Liver (tissue), 9 donors: ENCODE measurements around the gene TPD52L2. TPM values are rescaled to one million over a fixed set of nuclear protein-coding genes. Genes with fewer than 3 reads are reported as not detected.
"Not testable (repeated sequence)": the region's sequence is repeated elsewhere in the genome, so short reads cannot be mapped to it uniquely, and the experiment has no call there.

Source experiments
- DNase-seq: peaks from one replicate; pipeline ENCODE4 v3.0.0-alpha.2; 2017; ENCODE audit warnings: low spot score
- H3K27ac ChIP-seq, 2 donors: one replicate each; pipeline ENCODE4 v1.7.0; 2013; ENCODE audit warnings: inconsistent platforms in 2 of 2, low read length in 2 of 2, control low read depth in 1 of 2, low read depth in 1 of 2, mild to moderate bottlenecking in 1 of 2
- H3K27me3 ChIP-seq, 4 donors: one replicate each; pipeline versions ENCODE4 v1.6.1 to v1.7.0; 2013; ENCODE audit warnings: low read length in 3 of 4, inconsistent platforms in 1 of 4, mild to moderate bottlenecking in 1 of 4, moderate library complexity in 1 of 4; ENCODE audit not compliant: control insufficient read depth in 4 of 4, insufficient read depth in 4 of 4
- H3K36me3 ChIP-seq, 4 donors: one replicate each; pipeline versions ENCODE4 v1.6.1 to v1.7.0; 2013; ENCODE audit warnings: low read length in 3 of 4, mild to moderate bottlenecking in 3 of 4, low read depth in 1 of 4, moderate library complexity in 1 of 4; ENCODE audit not compliant: control insufficient read depth in 4 of 4, insufficient read depth in 3 of 4
- H3K4me1 ChIP-seq, 4 donors: one replicate each; pipeline versions ENCODE4 v1.6.1 to v1.7.0; 2013; ENCODE audit warnings: low read length in 3 of 4, mild to moderate bottlenecking in 3 of 4, moderate library complexity in 1 of 4; ENCODE audit not compliant: control insufficient read depth in 4 of 4, insufficient read depth in 4 of 4
- H3K4me3 ChIP-seq, 3 donors: one replicate each; pipeline versions ENCODE4 v1.6.1 to v1.7.0; 2013; ENCODE audit warnings: low read length in 3 of 3, control low read depth in 1 of 3, low read depth in 1 of 3, mild to moderate bottlenecking in 1 of 3
- H3K9ac ChIP-seq, 2 donors: one replicate each; pipeline ENCODE4 v1.7.0; 2013; ENCODE audit warnings: low read length in 2 of 2, mild to moderate bottlenecking in 2 of 2, moderate library complexity in 2 of 2, control low read depth in 1 of 2, low read depth in 1 of 2
- H3K9me3 ChIP-seq, 4 donors: one replicate each; pipeline versions ENCODE4 v1.6.1 to v1.7.0; 2013; ENCODE audit warnings: low read length in 3 of 4; ENCODE audit not compliant: control insufficient read depth in 4 of 4
- CTCF ChIP-seq: fragments of 150-350 bp; IDR thresholded peaks from 2 replicates; pipeline ENCODE4 v1.5.1; 2017; ENCODE audit warnings: improper control_type of control experiment, low read depth, low read length; ENCODE audit not compliant: missing input control
- EGR1 ChIP-seq, 2 donors: IDR thresholded peaks; 2 replicates each; pipeline ENCODE4 v1.6.1; 2016 to 2018; ENCODE audit warnings: antibody characterized with exemption in 2 of 2, low read depth in 2 of 2
- FOXA1 ChIP-seq: IDR thresholded peaks from 2 replicates; pipeline ENCODE4 v1.6.1; 2016; ENCODE audit warnings: antibody characterized with exemption
- GABPA ChIP-seq, 2 donors: IDR thresholded peaks in 1 of 2; conservative IDR thresholded peaks in 1 of 2; 2 replicates each; pipeline ENCODE4 v1.6.1; 2016; ENCODE audit warnings: antibody characterized with exemption in 2 of 2, mild to moderate bottlenecking in 1 of 2, moderate library complexity in 1 of 2
- HNF4A ChIP-seq, 2 donors: conservative IDR thresholded peaks; 2 replicates each; pipeline ENCODE4 v1.6.1; 2016; ENCODE audit warnings: antibody characterized with exemption in 2 of 2, mild to moderate bottlenecking in 2 of 2
- HNF4G ChIP-seq: IDR thresholded peaks from 2 replicates; pipeline ENCODE4 v1.6.1; 2016; ENCODE audit warnings: antibody characterized with exemption
- JUND ChIP-seq, 2 donors: IDR thresholded peaks; 2 replicates each; pipeline ENCODE4 v1.6.1; 2016; ENCODE audit warnings: antibody characterized with exemption in 2 of 2
- NR2F2 ChIP-seq: IDR thresholded peaks from 2 replicates; pipeline ENCODE4 v1.6.1; 2016; ENCODE audit warnings: antibody characterized with exemption
- SP1 ChIP-seq: IDR thresholded peaks from 2 replicates; pipeline ENCODE4 v1.6.1; 2018; ENCODE audit warnings: antibody characterized with exemption, mild to moderate bottlenecking
- TAF1 ChIP-seq: conservative IDR thresholded peaks from 2 replicates; pipeline ENCODE4 v1.6.1; 2016; ENCODE audit warnings: antibody characterized with exemption, mild to moderate bottlenecking
- YY1 ChIP-seq: IDR thresholded peaks from 2 replicates; pipeline ENCODE4 v1.6.1; 2016; ENCODE audit warnings: antibody characterized with exemption, mild to moderate bottlenecking
- ZBTB33 ChIP-seq: IDR thresholded peaks from 2 replicates; pipeline ENCODE4 v1.6.1; 2016; ENCODE audit warnings: antibody characterized with exemption
- WGBS: extraction: QIAGEN DNeasy Blood & Tissue Kit; methylation state at CpG from one replicate; pipeline ENCODE4 v1.1.7; 2013; 5-methylcytosine and 5-hydroxymethylcytosine counted together
- polyA plus RNA-seq, 2 donors: library from polyadenylated mRNA; stranded (reverse) in 1 of 2; unstranded in 1 of 2; fragments of 200-250 nt in 1 of 2; fragments of >200 nt in 1 of 2; fragmentation: Nextera tagmentation in 1 of 2; extraction: Ambion mirVana in 1 of 2; gene quantifications; one replicate each; pipeline versions ENCODE4 v1.2.1 to v1.2.3, GENCODE V29; 2013 to 2015
- total RNA-seq, 2 donors: library from RNA; depleted of rRNA; stranded (reverse); fragments of >200 nt; gene quantifications; one replicate each; pipeline ENCODE4 v1.2.3, GENCODE V29; 2014
- TF ChIP-seq, protein P1 (sequence below): IDR thresholded peaks from 2 replicates; pipeline ENCODE4 v1.6.1; 2016; ENCODE audit warnings: antibody characterized with exemption
- TF ChIP-seq, protein P2 (sequence below): IDR thresholded peaks from 2 replicates; pipeline ENCODE4 v1.6.1; 2016; ENCODE audit warnings: antibody characterized with exemption, mild to moderate bottlenecking
- donor health status: healthy.
- donor health status: healthy.
- donor health status: healthy.
- donor health status: healthy.
- donor health status: healthy.

TPD52L2 gene
- total and polyA plus RNA-seq, 4 donors = 12.3 to 33.0 (median 28.2) TPM

DNA sequence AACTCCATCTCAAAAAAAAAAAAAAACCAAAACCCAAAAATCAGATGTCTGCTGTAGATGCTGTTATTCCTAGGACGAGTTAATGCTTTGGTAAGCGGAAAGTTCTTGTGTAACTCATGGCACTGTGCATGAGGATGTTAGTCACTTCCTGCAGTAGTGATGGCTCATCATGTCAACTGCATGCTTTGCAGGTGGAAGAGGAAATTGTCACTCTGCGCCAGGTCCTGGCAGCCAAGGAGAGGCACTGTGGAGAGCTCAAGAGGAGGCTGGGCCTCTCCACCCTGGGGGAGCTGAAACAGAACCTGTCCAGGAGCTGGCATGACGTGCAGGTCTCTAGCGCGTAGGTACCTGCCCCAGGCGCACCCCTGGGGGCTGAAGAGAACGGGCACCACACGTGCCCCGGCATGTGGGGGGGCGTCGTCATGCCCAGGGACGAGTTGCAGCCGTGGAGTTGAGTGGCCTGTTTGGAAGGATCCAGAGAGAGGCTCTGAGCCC is 8.5 kb downstream of the TPD52L2 start:
- H3K27ac ChIP-seq = peak overlapping the region; percentile 43 to 51
- WGBS = 83% methylated on average over 14 of the region's 14 CpGs
- DNase-seq = no peak
- H3K9ac ChIP-seq = no peak overlapping the region
- H3K4me1 ChIP-seq = no peaks in the 10 kb centered on the region
- peaks cover 18 to 59% (median 39%) of the 10 kb centered on the region in 4 donors for H3K36me3 ChIP-seq
- peak in 1 of 2 donors; percentile 30 for TF ChIP-seq GABPA (IDR thresholded peaks at IDR 0.05 in 1 of 2, conservative IDR thresholded peaks at IDR 0.05 in 1 of 2)
- no peak for TF ChIP-seq JUND (IDR thresholded peaks at IDR 0.05)
- H3K4me3 ChIP-seq = no peak overlapping the region
- H3K9me3 ChIP-seq = no peaks in the 10 kb centered on the region
- H3K27me3 ChIP-seq = no peaks in the 10 kb centered on the region

GRCh38 chr20:63874241-63874640 is 9.2 kb downstream of the TPD52L2 start:
- not testable (repeated sequence) for H3K27me3 ChIP-seq, H3K4me1 ChIP-seq, H3K4me3 ChIP-seq, H3K9me3 ChIP-seq, H3K27ac ChIP-seq, H3K9ac ChIP-seq, DNase-seq
- peaks cover 17 to 60% (median 38%) of the 10 kb centered on the region in 4 donors for H3K36me3 ChIP-seq
- WGBS = 92% methylated on average over 7 of the region's 7 CpGs

- no peaks in the 10 kb centered on the region for H3K9me3 ChIP-seq
- no peak overlapping the region for H3K9ac ChIP-seq
- DNase-seq = no peak
- no peaks in the 10 kb centered on the region for H3K27me3 ChIP-seq
- H3K4me3 ChIP-seq = no peak overlapping the region
- no peaks in the 10 kb centered on the region for H3K4me1 ChIP-seq
- WGBS = 95% methylated on average over 19 of the region's 19 CpGs
- peaks cover 16 to 58% (median 31%) of the 10 kb centered on the region in 4 donors for H3K36me3 ChIP-seq
- TF ChIP-seq YY1 (no peak), ZBTB33 (no peak), SP1 (no peak), EGR1 (IDR thresholded peaks at IDR 0.05; ENCODE audit: low read depth in 2 of 2) (no peak), FOXA1 (no peak), JUND (IDR thresholded peaks at IDR 0.05) (no peak), HNF4A (conservative IDR thresholded peaks at IDR 0.05) (no peak), NR2F2 (no peak), TAF1 (no peak), HNF4G (no peak), CTCF (no peak)
- TF ChIP-seq, protein P1, sequence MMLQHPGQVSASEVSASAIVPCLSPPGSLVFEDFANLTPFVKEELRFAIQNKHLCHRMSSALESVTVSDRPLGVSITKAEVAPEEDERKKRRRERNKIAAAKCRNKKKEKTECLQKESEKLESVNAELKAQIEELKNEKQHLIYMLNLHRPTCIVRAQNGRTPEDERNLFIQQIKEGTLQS = no peak
- TF ChIP-seq, protein P2, sequence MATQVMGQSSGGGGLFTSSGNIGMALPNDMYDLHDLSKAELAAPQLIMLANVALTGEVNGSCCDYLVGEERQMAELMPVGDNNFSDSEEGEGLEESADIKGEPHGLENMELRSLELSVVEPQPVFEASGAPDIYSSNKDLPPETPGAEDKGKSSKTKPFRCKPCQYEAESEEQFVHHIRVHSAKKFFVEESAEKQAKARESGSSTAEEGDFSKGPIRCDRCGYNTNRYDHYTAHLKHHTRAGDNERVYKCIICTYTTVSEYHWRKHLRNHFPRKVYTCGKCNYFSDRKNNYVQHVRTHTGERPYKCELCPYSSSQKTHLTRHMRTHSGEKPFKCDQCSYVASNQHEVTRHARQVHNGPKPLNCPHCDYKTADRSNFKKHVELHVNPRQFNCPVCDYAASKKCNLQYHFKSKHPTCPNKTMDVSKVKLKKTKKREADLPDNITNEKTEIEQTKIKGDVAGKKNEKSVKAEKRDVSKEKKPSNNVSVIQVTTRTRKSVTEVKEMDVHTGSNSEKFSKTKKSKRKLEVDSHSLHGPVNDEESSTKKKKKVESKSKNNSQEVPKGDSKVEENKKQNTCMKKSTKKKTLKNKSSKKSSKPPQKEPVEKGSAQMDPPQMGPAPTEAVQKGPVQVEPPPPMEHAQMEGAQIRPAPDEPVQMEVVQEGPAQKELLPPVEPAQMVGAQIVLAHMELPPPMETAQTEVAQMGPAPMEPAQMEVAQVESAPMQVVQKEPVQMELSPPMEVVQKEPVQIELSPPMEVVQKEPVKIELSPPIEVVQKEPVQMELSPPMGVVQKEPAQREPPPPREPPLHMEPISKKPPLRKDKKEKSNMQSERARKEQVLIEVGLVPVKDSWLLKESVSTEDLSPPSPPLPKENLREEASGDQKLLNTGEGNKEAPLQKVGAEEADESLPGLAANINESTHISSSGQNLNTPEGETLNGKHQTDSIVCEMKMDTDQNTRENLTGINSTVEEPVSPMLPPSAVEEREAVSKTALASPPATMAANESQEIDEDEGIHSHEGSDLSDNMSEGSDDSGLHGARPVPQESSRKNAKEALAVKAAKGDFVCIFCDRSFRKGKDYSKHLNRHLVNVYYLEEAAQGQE = no peak
- no peak overlapping the region for H3K27ac ChIP-seq
Measured at GRCh38 chr20:63876489-63877036, 11.5 kb downstream of the TPD52L2 start.
